Loucy (cell line): ENCODE data around the gene IRS1.

Source experiments
- CTCF ChIP-seq: fragments of 200-600 bp; sonication (generic); conservative IDR thresholded peaks from 2 replicates; pipeline ENCODE4 v1.5.1; 2014; ENCODE audit warnings: mild to moderate bottlenecking, antibody characterized with exemption, low read length
- EZH2phosphoT487 ChIP-seq: fragments of 200-600 bp; IDR thresholded peaks from 2 replicates; pipeline ENCODE4 v1.6.1; 2018; ENCODE audit warnings: antibody characterized with exemption, mild to moderate bottlenecking, moderate library complexity, borderline replicate concordance

GRCh38 chr2:226690461-226691024 lies 109.1 kb downstream of the IRS1 start:
- TF ChIP-seq CTCF = no peak
- no peak for TF ChIP-seq EZH2phosphoT487
